ENCODE data around the gene STRAP.

STRAP gene

DNA sequence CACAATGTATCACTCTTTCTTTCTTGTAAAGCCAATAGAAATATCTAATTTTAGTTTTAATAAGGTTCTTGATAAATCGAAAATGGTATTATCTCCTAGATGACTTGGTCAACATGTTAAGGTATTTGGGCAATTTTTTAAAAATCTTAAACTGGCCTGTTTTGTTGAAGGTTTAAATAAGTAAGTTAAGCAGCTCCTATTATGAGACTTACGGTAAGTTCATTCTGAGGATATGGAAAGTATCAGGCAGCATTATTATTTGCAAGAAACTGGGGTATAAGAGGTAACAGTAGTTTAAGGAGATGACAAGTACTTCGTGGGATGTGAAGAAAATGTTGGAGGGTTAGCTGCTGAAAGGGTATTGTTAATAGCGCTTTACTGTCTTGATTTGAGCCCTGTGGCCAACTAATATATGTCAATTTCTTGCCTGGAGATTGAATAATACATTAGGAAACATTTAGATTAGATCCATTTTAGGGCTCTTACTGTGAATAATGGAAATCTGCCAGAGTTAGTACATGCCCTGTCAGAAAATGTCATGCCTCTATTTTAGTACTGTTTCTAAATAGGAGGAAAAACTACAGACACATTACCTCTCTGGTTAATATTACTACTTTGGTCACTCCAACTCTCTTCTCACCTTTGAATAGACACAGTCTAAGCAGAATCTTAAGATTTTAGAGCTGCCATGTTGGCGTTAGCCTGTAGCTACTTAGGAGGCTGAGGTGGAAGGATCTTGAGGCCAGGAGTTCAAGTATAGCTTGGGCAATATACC, 5.0 kb downstream of the STRAP start:
- TF ChIP-seq, protein P1, sequence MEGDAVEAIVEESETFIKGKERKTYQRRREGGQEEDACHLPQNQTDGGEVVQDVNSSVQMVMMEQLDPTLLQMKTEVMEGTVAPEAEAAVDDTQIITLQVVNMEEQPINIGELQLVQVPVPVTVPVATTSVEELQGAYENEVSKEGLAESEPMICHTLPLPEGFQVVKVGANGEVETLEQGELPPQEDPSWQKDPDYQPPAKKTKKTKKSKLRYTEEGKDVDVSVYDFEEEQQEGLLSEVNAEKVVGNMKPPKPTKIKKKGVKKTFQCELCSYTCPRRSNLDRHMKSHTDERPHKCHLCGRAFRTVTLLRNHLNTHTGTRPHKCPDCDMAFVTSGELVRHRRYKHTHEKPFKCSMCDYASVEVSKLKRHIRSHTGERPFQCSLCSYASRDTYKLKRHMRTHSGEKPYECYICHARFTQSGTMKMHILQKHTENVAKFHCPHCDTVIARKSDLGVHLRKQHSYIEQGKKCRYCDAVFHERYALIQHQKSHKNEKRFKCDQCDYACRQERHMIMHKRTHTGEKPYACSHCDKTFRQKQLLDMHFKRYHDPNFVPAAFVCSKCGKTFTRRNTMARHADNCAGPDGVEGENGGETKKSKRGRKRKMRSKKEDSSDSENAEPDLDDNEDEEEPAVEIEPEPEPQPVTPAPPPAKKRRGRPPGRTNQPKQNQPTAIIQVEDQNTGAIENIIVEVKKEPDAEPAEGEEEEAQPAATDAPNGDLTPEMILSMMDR (IDR thresholded peaks at IDR 0.05; ENCODE audit: poor library complexity, severe bottlenecking) = no peak
- no peaks in the 10 kb centered on the region for H3K27me3 ChIP-seq (ENCODE audit: insufficient read depth, poor library complexity, severe bottlenecking)
- DNase-seq (ENCODE audit: low spot score) (no peak), ATAC-seq (ENCODE audit: low read depth) (no peak)
- H3K4me1 ChIP-seq (ENCODE audit: insufficient read depth, poor library complexity, severe bottlenecking) = no peaks in the 10 kb centered on the region
- H3K27ac ChIP-seq (ENCODE audit: poor library complexity, severe bottlenecking) = no peak overlapping the region
- no peaks in the 10 kb centered on the region for H3K9me3 ChIP-seq (ENCODE audit: severe bottlenecking)
- H3K36me3 ChIP-seq (ENCODE audit: low read depth) = peaks cover 58% of the 10 kb centered on the region
- H3K4me3 ChIP-seq (ENCODE audit: severe bottlenecking) = no peak overlapping the region

DNA sequence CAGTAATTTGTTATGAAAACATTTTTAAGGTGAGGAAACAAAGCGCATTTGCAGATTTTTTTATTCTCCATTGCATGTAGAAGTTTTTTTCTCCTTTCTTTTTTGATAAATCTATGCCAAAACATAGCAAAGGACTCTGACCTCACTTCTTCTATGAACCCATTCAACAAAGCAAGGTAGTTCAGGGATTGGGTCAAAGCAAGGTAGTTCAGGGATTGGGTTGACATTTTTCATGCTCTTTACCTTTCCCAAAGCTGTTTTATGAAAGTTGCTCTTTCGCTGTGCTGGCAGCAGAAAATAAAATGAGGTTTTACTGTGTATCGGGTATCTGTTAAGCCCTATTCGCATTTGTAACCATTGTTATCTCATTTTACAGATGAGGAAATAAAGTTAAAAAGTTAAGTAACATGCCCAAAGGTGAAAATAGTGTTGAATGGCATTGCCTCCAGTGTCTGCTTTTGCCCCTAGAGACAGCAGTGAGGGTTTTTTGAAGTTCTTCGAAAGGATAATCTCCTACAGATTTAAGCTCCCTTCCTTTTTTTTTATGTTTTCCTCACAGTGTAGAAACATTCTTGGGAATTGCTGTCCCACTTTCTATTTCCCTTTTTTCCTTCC, 10.6 kb downstream of the STRAP start:
- no peak overlapping the region for H3K4me3 ChIP-seq (ENCODE audit: severe bottlenecking)
- H3K4me1 ChIP-seq (ENCODE audit: insufficient read depth, poor library complexity, severe bottlenecking) = no peaks in the 10 kb centered on the region
- no peak for DNase-seq (ENCODE audit: low spot score)
- peaks cover 50% of the 10 kb centered on the region for H3K36me3 ChIP-seq (ENCODE audit: low read depth)
- no peaks in the 10 kb centered on the region for H3K9me3 ChIP-seq (ENCODE audit: severe bottlenecking)
- ATAC-seq (ENCODE audit: low read depth) = no peak
- no peak overlapping the region for H3K27ac ChIP-seq (ENCODE audit: poor library complexity, severe bottlenecking)
- TF ChIP-seq, protein P1 (IDR thresholded peaks at IDR 0.05; ENCODE audit: poor library complexity, severe bottlenecking) = no peak
- no peaks in the 10 kb centered on the region for H3K27me3 ChIP-seq (ENCODE audit: insufficient read depth, poor library complexity, severe bottlenecking)

DNA sequence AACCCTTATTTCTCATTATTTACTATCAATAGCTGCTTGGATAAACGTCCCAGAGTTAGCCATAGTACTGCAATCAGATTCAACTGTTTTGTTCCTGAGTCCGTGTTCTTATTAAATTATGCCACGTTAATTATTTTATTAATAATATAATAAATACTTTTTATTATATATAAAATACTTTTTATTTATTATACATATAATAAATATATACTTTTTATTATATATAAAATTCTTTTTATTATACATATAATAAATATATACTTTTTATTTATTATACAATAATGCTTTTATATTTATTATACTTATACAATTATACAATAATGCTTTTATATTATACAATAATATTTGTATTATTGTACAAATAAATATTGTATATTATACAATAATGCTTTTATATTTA, 11.1 kb downstream of the STRAP start:
- Histone ChIP-seq H3K4me1 (ENCODE audit: insufficient read depth, poor library complexity, severe bottlenecking) (no peaks in the 10 kb centered on the region), H3K36me3 (ENCODE audit: low read depth) (peaks cover 55% of the 10 kb centered on the region), H3K27me3 (ENCODE audit: insufficient read depth, poor library complexity, severe bottlenecking) (no peaks in the 10 kb centered on the region), H3K4me3 (ENCODE audit: severe bottlenecking) (no peak overlapping the region), H3K27ac (ENCODE audit: poor library complexity, severe bottlenecking) (no peak overlapping the region), H3K9me3 (ENCODE audit: severe bottlenecking) (no peaks in the 10 kb centered on the region)
- DNase-seq (ENCODE audit: low spot score) (no peak), ATAC-seq (ENCODE audit: low read depth) (no peak)
- TF ChIP-seq, protein P1 (IDR thresholded peaks at IDR 0.05; ENCODE audit: poor library complexity, severe bottlenecking) = no peak

DNA sequence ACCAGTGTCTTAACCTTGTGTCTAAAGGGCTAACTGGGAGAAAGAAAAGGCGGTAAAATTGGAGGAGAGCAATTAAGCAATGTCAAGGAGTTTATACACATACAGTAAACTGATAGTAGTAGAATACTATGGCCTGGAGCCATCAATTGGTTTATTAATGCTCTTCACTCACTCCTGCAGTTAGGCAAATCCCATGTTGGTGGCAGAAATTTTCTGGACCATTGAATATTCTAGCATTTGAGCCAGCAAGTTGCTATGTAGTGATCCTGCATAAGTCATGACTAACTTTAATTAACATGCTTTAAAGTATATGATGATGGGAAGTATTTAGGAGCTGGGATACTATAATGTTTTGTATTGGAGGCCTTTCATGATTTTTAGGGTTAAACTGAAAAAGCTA, 14.7 kb downstream of the STRAP start:
- H3K9me3 ChIP-seq (ENCODE audit: severe bottlenecking) = no peaks in the 10 kb centered on the region
- no peak for ATAC-seq (ENCODE audit: low read depth)
- no peaks in the 10 kb centered on the region for H3K27me3 ChIP-seq (ENCODE audit: insufficient read depth, poor library complexity, severe bottlenecking)
- TF ChIP-seq, protein P1 (IDR thresholded peaks at IDR 0.05; ENCODE audit: poor library complexity, severe bottlenecking) = no peak
- H3K4me1 ChIP-seq (ENCODE audit: insufficient read depth, poor library complexity, severe bottlenecking) = no peaks in the 10 kb centered on the region
- H3K36me3 ChIP-seq (ENCODE audit: low read depth) = peaks cover 61% of the 10 kb centered on the region
- no peak overlapping the region for H3K4me3 ChIP-seq (ENCODE audit: severe bottlenecking)
- DNase-seq (ENCODE audit: low spot score) = no peak
- H3K27ac ChIP-seq (ENCODE audit: poor library complexity, severe bottlenecking) = no peak overlapping the region

DNA sequence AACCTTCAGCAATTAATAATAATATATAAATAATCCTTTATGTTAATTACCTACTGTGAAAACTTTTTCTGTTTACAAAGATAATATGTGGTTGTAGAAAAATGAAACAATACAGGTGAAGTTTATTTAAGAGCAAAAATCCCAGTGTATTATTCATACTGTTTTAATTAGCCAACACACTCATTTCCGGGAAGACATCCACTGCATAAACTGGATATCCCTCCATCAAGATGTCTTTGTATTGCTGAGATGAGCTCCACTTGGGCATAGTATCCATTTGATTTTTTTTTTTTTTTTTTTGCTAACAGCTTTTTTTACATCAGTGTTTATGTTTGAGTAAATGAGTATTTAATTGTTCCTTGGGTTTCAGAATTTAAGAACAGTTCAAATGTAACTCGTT, 15.2 kb downstream of the STRAP start:
- ATAC-seq (ENCODE audit: low read depth) = no peak
- H3K4me3 ChIP-seq (ENCODE audit: severe bottlenecking) = no peak overlapping the region
- H3K36me3 ChIP-seq (ENCODE audit: low read depth) = peaks cover 64% of the 10 kb centered on the region
- DNase-seq (ENCODE audit: low spot score) = no peak
- TF ChIP-seq, protein P1 (IDR thresholded peaks at IDR 0.05; ENCODE audit: poor library complexity, severe bottlenecking) = no peak
- no peaks in the 10 kb centered on the region for H3K9me3 ChIP-seq (ENCODE audit: severe bottlenecking)
- no peaks in the 10 kb centered on the region for H3K27me3 ChIP-seq (ENCODE audit: insufficient read depth, poor library complexity, severe bottlenecking)
- no peak overlapping the region for H3K27ac ChIP-seq (ENCODE audit: poor library complexity, severe bottlenecking)
- no peaks in the 10 kb centered on the region for H3K4me1 ChIP-seq (ENCODE audit: insufficient read depth, poor library complexity, severe bottlenecking)

Data from RWPE2 (cell line).